LNCaP clone FGC (cell line): ENCODE data around the gene SCN2A.

ENCODE experiments used
- DNase-seq: peaks from one replicate; pipeline ENCODE4 v3.0.0-alpha.2; 2011; ENCODE audit warnings: low read depth
- H3K4me3 ChIP-seq: 2 replicates; pipeline ENCODE4 v1.5.1; 2011; ENCODE audit warnings: mild to moderate bottlenecking, low read depth, low read length, control low read depth
- CTCF ChIP-seq: IDR thresholded peaks from 2 replicates; pipeline ENCODE4 v1.5.1; 2012; ENCODE audit warnings: mild to moderate bottlenecking; ENCODE audit not compliant: control insufficient read depth, insufficient read depth; ENCODE audit errors: extremely low read depth

Gene SCN2A

GRCh38 chr2:165420231-165420630 lies 181.0 kb downstream of the SCN2A start:
- DNase-seq, result no peak
- no peak for TF ChIP-seq CTCF
- H3K4me3 ChIP-seq, result no peak overlapping the region

GRCh38 chr2:165423081-165423480 lies 183.9 kb downstream of the SCN2A start:
- TF ChIP-seq CTCF, result no peak
- no peak for DNase-seq
- no peak overlapping the region for H3K4me3 ChIP-seq

- no peak overlapping the region for H3K4me3 ChIP-seq
- no peak for DNase-seq
- no peak for TF ChIP-seq CTCF
These were observed 186.3 kb downstream of the SCN2A start for GRCh38 chr2:165425556-165425955.

GRCh38 chr2:165427686-165428085 lies 188.5 kb downstream of the SCN2A start:
- no peak for TF ChIP-seq CTCF
- H3K4me3 ChIP-seq, result no peak overlapping the region
- DNase-seq, result no peak

- no peak overlapping the region for H3K4me3 ChIP-seq
- no peak for DNase-seq
- no peak for TF ChIP-seq CTCF
These were observed 189.7 kb downstream of the SCN2A start for GRCh38 chr2:165428926-165429325.

GRCh38 chr2:165431014-165431413 lies 191.8 kb downstream of the SCN2A start:
- H3K4me3 ChIP-seq, result no peak overlapping the region
- no peak for TF ChIP-seq CTCF
- no peak for DNase-seq

GRCh38 chr2:165432234-165432966 lies 193.2 kb downstream of the SCN2A start:
- DNase-seq, result no peak
- no peak for TF ChIP-seq CTCF
- H3K4me3 ChIP-seq, result no peak overlapping the region
